SK-N-SH treated with all-trans-retinoic acid at 6 μM for 48 hours (cell line): ENCODE data around the gene ATPAF1.

Source experiments
- ATAC-seq: fragments of 200-7000 bp; cut with Tn5 transposase; 3 replicates; pipeline ENCODE4 v1.9.1; 2020; ENCODE audit warnings: mild to moderate bottlenecking, moderate library complexity
- ARNTL ChIP-seq: fragments of 450-650 bp; formaldehyde crosslinking; IDR thresholded peaks from 2 replicates; pipeline ENCODE4 v1.5.0; 2020; ENCODE audit warnings: low read depth, mild to moderate bottlenecking, moderate library complexity, borderline replicate concordance
- BACH2 ChIP-seq: fragments of 250-450 bp; sonication (Bioruptor Pico); IDR thresholded peaks from 2 replicates; pipeline ENCODE4 v1.9.0; 2021; ENCODE audit warnings: mild to moderate bottlenecking, borderline replicate concordance
- CSDC2 ChIP-seq: fragments of 250-450 bp; sonication (Bioruptor Pico); IDR thresholded peaks from 2 replicates; pipeline ENCODE4 v1.5.0; 2020; ENCODE audit warnings: mild to moderate bottlenecking, moderate library complexity
- CSRNP3 ChIP-seq: fragments of 250-450 bp; sonication (Bioruptor Pico); IDR thresholded peaks from 2 replicates; pipeline ENCODE4 v1.5.1; 2021; ENCODE audit warnings: mild to moderate bottlenecking, moderate library complexity
- ESRRG ChIP-seq: fragments of 250-450 bp; sonication (Bioruptor Pico); IDR thresholded peaks from 2 replicates; pipeline ENCODE4 v1.6.1; 2021; ENCODE audit warnings: mild to moderate bottlenecking
- GLIS3 ChIP-seq: fragments of 250-450 bp; sonication (Bioruptor Pico); IDR thresholded peaks from 2 replicates; pipeline ENCODE4 v1.5.0; 2020; ENCODE audit warnings: mild to moderate bottlenecking, moderate library complexity
- ISL1 ChIP-seq: fragments of 250-450 bp; sonication (Bioruptor Pico); IDR thresholded peaks from 2 replicates; pipeline ENCODE4 v2.1.2; 2022; ENCODE audit warnings: mild to moderate bottlenecking, moderate library complexity
- OSR1 ChIP-seq: fragments of 250-450 bp; sonication (Bioruptor Pico); IDR thresholded peaks from 2 replicates; pipeline ENCODE4 v1.8.0; 2022; ENCODE audit warnings: moderate library complexity, mild to moderate bottlenecking, inconsistent platforms
- PATZ1 ChIP-seq: fragments of 250-450 bp; sonication (Bioruptor Pico); IDR thresholded peaks from 2 replicates; pipeline ENCODE4 v1.8.0; 2020; ENCODE audit warnings: mild to moderate bottlenecking, moderate library complexity, borderline replicate concordance
- PPARA ChIP-seq: fragments of 250-450 bp; sonication (Bioruptor Pico); IDR thresholded peaks from 2 replicates; pipeline ENCODE4 v1.5.0; 2020; ENCODE audit warnings: mild to moderate bottlenecking, borderline replicate concordance
- RARB ChIP-seq: fragments of 250-450 bp; sonication (Bioruptor Pico); IDR thresholded peaks from 2 replicates; pipeline ENCODE4 v1.8.0; 2021; ENCODE audit warnings: mild to moderate bottlenecking, moderate library complexity
- SNAI2 ChIP-seq: fragments of 250-450 bp; sonication (Bioruptor Pico); IDR thresholded peaks from 2 replicates; pipeline ENCODE4 v1.5.0; 2020; ENCODE audit warnings: mild to moderate bottlenecking, moderate library complexity
- TCF4 ChIP-seq: fragments of 250-450 bp; sonication (Bioruptor Pico); IDR thresholded peaks from 2 replicates; pipeline ENCODE4 v1.8.0; 2021; ENCODE audit warnings: mild to moderate bottlenecking, moderate library complexity, borderline replicate concordance
- TOX ChIP-seq: fragments of 250-450 bp; sonication (Bioruptor Pico); IDR thresholded peaks from 2 replicates; pipeline ENCODE4 v1.8.0; 2021; ENCODE audit warnings: mild to moderate bottlenecking, moderate library complexity, borderline replicate concordance
- ZC3H10 ChIP-seq: fragments of 250-450 bp; sonication (Bioruptor Pico); IDR thresholded peaks from 2 replicates; pipeline ENCODE4 v1.5.1; 2021; ENCODE audit warnings: mild to moderate bottlenecking, moderate library complexity
- ZFP3 ChIP-seq: fragments of 250-450 bp; sonication (Bioruptor Pico); IDR thresholded peaks from 2 replicates; pipeline ENCODE4 v1.5.0; 2020; ENCODE audit warnings: mild to moderate bottlenecking, moderate library complexity
- ZFP30 ChIP-seq: fragments of 450-650 bp; formaldehyde crosslinking; IDR thresholded peaks from 2 replicates; pipeline ENCODE4 v1.5.0; 2022; ENCODE audit warnings: mild to moderate bottlenecking, moderate library complexity
- ZNF565 ChIP-seq: fragments of 450-650 bp; formaldehyde crosslinking; conservative IDR thresholded peaks from 2 replicates; pipeline ENCODE4 v1.5.0; 2020; ENCODE audit warnings: low read depth, mild to moderate bottlenecking, moderate library complexity
- ZNF70 ChIP-seq: fragments of 450-650 bp; formaldehyde crosslinking; IDR thresholded peaks from 2 replicates; pipeline ENCODE4 v1.5.0; 2020; ENCODE audit warnings: mild to moderate bottlenecking, moderate library complexity
- ZNF8 ChIP-seq: fragments of 450-650 bp; formaldehyde crosslinking; IDR thresholded peaks from 2 replicates; pipeline ENCODE4 v1.5.0; 2020; ENCODE audit warnings: mild to moderate bottlenecking, moderate library complexity
- TF ChIP-seq, protein P1 (sequence below): fragments of 250-450 bp; sonication (Bioruptor Pico); IDR thresholded peaks from 2 replicates; pipeline ENCODE4 v1.5.1; 2020; ENCODE audit warnings: low read depth, mild to moderate bottlenecking, moderate library complexity
- TF ChIP-seq, protein P2 (sequence below): fragments of 250-450 bp; sonication (Bioruptor Pico); IDR thresholded peaks from 2 replicates; pipeline ENCODE4 v1.5.0; 2020; ENCODE audit warnings: mild to moderate bottlenecking, moderate library complexity

ATPAF1 gene

DNA sequence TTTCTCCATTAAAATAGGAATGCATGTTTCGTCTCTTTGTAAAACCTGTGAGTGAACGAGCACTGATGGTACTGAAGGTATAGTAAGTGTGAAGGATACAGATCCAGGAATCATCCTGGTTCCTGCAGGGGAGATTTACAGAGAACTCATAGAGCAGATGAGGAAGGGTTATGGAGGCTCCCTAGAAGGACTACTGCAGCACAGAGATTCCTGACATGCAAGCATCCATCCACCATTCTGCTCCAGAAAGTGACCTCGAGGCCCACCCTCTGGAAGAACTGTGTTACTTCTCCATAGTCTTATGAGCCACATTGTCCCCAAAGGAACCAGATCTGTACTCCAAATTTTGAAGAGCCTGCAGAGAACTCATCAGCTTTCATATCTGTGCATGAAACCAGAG, 78.6 kb downstream of the ATPAF1 start:
- TF ChIP-seq GLIS3 (CRISPR knock-in tag) (no peak), CSDC2 (CRISPR knock-in tag) (no peak), ARNTL (CRISPR knock-in tag) (no peak), ZFP30 (CRISPR knock-in tag) (no peak), ZNF565 (CRISPR knock-in tag) (no peak), ZNF70 (CRISPR knock-in tag) (no peak), ISL1 (CRISPR knock-in tag) (no peak), ZFP3 (no peak)
- TF ChIP-seq, protein P1, sequence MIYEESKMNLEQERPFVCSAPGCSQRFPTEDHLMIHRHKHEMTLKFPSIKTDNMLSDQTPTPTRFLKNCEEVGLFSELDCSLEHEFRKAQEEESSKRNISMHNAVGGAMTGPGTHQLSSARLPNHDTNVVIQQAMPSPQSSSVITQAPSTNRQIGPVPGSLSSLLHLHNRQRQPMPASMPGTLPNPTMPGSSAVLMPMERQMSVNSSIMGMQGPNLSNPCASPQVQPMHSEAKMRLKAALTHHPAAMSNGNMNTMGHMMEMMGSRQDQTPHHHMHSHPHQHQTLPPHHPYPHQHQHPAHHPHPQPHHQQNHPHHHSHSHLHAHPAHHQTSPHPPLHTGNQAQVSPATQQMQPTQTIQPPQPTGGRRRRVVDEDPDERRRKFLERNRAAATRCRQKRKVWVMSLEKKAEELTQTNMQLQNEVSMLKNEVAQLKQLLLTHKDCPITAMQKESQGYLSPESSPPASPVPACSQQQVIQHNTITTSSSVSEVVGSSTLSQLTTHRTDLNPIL (CRISPR knock-in tag): no peak
- ATAC-seq: no peak

DNA sequence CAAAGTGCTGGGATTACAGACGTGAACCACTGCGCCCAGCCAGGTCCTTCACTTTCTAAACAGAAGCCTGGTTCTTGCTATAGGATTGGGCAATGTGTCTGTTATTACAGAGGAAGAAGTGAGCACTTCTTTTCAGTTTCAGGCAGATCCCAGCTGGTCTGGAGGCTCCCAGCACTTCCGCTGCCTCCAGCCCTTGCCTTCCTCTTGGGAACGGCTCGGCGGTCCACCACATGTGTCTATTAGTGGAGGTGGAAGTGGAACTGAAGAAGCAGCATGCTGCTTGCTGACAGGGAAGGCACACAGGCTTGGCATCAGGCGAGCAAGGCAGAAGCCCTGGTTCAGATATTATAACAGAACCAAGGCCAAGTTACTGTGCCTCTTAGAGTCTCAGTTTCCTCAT, 81.1 kb downstream of the ATPAF1 start:
- no peak for ATAC-seq
- TF ChIP-seq TOX (CRISPR knock-in tag): no peak
- TF ChIP-seq ESRRG (CRISPR knock-in tag): no peak
- TF ChIP-seq PATZ1 (CRISPR knock-in tag): no peak
- no peak for TF ChIP-seq ISL1 (CRISPR knock-in tag)
- no peak for TF ChIP-seq ZNF70 (CRISPR knock-in tag)
- no peak for TF ChIP-seq ZC3H10 (CRISPR knock-in tag)
- no peak for TF ChIP-seq BACH2 (CRISPR knock-in tag)
- TF ChIP-seq, protein P1 (CRISPR knock-in tag): no peak
- no peak for TF ChIP-seq OSR1 (CRISPR knock-in tag)
- TF ChIP-seq CSDC2 (CRISPR knock-in tag): no peak
- TF ChIP-seq ARNTL (CRISPR knock-in tag): no peak
- TF ChIP-seq, protein P2, sequence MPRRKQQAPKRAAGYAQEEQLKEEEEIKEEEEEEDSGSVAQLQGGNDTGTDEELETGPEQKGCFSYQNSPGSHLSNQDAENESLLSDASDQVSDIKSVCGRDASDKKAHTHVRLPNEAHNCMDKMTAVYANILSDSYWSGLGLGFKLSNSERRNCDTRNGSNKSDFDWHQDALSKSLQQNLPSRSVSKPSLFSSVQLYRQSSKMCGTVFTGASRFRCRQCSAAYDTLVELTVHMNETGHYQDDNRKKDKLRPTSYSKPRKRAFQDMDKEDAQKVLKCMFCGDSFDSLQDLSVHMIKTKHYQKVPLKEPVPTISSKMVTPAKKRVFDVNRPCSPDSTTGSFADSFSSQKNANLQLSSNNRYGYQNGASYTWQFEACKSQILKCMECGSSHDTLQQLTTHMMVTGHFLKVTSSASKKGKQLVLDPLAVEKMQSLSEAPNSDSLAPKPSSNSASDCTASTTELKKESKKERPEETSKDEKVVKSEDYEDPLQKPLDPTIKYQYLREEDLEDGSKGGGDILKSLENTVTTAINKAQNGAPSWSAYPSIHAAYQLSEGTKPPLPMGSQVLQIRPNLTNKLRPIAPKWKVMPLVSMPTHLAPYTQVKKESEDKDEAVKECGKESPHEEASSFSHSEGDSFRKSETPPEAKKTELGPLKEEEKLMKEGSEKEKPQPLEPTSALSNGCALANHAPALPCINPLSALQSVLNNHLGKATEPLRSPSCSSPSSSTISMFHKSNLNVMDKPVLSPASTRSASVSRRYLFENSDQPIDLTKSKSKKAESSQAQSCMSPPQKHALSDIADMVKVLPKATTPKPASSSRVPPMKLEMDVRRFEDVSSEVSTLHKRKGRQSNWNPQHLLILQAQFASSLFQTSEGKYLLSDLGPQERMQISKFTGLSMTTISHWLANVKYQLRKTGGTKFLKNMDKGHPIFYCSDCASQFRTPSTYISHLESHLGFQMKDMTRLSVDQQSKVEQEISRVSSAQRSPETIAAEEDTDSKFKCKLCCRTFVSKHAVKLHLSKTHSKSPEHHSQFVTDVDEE (CRISPR knock-in tag): no peak
- TF ChIP-seq RARB (CRISPR knock-in tag): no peak
- no peak for TF ChIP-seq GLIS3 (CRISPR knock-in tag)
- TF ChIP-seq TCF4 (CRISPR knock-in tag): no peak
- TF ChIP-seq ZFP3: no peak
- no peak for TF ChIP-seq ZNF565 (CRISPR knock-in tag)
- TF ChIP-seq SNAI2 (CRISPR knock-in tag): no peak
- TF ChIP-seq PPARA: no peak
- TF ChIP-seq CSRNP3: no peak

DNA sequence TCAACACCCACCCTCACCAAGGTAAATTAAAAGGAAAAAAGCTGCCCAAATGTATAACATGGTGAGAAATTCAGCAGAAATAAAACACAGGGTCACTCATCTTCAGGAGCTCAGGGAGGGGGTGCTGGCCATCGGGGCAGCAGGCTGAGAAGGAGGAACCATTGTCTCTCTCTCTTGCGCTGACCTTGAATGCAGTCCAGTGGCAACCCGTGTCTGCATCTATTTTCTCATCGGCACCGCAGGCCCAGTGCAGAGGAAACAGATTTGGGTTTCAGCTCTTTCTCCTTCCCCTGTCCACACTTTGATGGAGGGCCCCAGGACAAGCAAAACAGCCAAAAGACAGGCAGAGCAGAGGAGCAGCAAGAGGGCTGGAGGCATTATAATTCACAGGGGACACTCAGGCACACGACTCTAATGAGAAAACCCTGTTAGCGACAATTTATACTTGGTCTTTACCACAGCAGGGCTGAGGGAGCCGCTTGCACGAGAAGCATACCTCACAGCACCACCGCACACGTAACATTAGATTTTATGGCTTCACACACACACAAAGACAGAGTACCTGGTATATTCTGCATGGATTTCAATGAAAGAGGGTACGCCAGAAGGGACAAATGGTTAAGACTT, 82.7 kb downstream of the ATPAF1 start:
- ATAC-seq: no peak
- TF ChIP-seq ISL1 (CRISPR knock-in tag) (no peak), ZNF8 (CRISPR knock-in tag) (no peak), GLIS3 (CRISPR knock-in tag) (no peak), ZNF565 (CRISPR knock-in tag) (no peak)
- TF ChIP-seq, all 23 proteins: peak for 0
